KBM-7 (cell line): ENCODE data around the gene AGBL2.
"Not testable (repeated sequence)": the region's sequence is repeated elsewhere in the genome, so short reads cannot be mapped to it uniquely, and the experiment has no call there.

Experiments used
- DNase-seq: peaks from one replicate; pipeline ENCODE4 v3.0.0-alpha.2; 2015
- in situ Hi-C: fragments of 300-500 bp; cut with MboI; formaldehyde crosslinking; loops from 2 replicates; pipeline ENCODE4 v1.14.3; 2020; ENCODE audit warnings: low sequenced_read_pairs, low pct_unique_long_range_greater_than_20kb, mixed read lengths

The AGBL2 gene

DNA sequence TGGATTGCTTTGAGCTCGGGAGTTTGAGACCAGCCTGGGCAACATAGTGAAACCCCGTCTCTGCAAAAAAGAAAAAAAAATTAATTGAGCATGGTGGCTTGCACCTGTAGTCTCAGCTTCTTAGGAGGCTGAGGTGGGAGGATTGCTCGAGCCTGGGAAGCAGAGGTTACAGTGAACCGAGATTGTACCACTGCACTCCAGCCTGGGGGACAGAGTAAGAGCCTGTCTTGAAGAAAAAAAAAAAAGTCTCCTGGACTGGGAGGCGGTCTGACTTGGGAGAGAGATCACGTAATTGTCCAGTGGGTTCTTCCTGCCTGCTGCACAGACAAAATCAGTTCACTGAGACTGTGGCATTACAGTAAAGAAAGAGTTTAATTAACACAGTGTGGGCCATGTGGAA is 69.7 kb downstream of the AGBL2 start:
- in situ Hi-C loops = loop anchor here (25.0 kb wide), 1 partner anchor 192 kb away; the partner anchor contains the start of gene NUP160
- DNase-seq = no peak

DNA sequence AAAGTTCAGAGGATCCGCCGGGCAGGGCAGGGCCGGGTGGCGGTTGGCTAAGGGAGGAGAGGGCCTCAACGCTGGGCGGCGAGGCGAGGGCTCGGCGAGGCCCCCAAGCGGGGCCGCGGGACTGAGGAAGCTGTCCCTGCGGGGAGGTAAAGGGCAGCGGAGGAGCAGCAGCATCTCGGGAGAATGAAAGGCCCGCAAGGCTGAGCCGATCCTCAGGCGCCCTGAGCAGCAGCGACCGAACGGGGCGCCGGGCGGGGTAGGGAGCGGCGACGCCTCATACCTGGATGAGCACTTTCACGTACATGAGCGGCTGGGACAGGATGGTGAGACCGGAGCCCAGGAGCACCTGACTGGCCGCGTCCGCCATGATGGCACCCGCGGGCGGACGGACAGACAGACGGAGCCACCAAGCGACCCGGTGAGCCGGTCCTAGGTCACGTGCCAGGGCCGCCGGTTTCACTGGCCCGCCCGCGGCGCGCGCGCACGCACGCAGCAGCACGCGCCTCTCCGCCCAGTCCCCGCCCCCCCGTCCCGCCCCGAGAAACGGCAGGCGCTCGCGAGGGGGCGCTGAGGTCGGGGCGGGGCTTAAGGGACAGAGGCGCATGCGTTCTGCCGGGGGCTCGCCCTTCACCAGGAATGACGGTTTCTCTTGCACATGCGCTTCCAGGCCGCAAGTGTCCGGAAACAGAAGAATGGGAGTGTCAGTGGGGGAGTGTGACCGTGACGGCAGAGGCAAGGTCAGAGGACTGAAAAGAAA is 72.9 kb downstream of the AGBL2 start, which contains the start of gene MTCH2:
Gene MTCH2 (minus strand): TSS at position 461 of the 757 bp plus-strand sequence. CDS start 94 bp downstream, at position 367.
- in situ Hi-C loops = loop anchor here (25.0 kb wide), 1 partner anchor 195 kb away; the partner anchor contains the start of gene NUP160
- peak; percentile 98 for DNase-seq

DNA sequence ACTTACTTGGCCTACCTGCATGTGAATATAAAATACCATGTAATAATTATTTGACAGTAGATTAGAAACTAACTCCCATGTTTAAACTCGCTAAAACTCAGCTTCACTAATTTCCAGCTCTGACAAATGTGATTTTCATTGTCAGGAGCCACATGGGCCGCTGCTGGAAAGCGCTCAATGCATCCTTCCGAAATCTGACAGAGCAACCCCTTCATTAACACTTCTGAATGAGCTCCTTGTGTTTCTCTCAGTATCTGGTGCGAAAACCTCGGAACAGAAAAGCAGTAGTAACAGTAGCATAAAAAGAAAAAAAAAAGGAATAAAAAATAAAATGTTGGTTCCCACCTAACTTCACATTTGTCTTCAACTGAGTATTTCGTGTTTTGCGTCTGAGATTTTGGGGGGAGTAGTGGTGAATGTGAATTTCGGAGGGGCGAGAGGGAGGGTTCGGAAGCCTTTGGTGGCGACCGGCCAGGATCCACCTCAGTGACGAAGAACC is 73.5 kb downstream of the AGBL2 start:
- DNase-seq = peak; percentile 32
- in situ Hi-C loops = loop anchor here (25.0 kb wide), 1 partner anchor 196 kb away; the partner anchor contains the start of gene NUP160

DNA sequence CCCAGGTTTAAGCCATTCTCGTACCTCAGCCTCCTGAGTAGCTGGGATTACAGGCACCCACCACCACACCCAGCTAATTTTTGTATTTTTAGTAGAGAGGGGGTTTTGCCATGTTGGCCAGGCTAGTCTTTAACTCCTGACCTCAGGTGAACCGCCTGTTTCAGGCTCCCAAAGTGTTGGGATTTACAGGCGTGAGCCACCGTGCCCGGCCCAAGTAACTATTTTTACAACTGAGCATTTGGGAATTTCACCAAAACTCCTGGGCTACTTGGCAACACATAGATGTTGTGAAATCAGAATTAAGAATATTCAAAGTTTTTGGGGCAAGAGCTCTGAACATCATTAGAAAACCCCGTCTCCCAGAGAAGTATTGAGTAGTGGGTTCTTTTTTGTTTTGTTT is 74.7 kb downstream of the AGBL2 start:
- in situ Hi-C loops = loop anchor here (25.0 kb wide), 1 partner anchor 197 kb away; the partner anchor contains the start of gene NUP160
- not testable (repeated sequence) for DNase-seq

DNA sequence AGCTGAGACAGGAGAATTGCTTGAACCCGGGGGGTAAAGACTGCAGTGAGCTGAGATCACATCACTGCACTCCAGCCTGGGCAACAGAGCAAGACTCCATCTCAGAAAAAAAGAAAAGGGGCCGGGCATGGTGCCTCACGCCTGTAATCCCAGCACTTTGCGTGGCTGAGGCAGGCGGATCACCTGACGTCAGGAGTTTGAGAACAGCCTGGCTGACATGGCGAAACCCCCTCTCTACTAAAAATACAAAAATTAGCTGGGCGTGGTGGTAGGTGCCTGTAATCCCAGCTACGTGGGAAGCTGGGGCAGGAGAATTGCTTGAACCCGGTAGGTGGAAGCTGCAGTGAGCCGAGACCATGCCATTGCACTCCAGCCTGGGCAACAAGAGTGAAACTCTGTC is 78.8 kb downstream of the AGBL2 start:
- in situ Hi-C loops = loop anchor here (25.0 kb wide), 1 partner anchor 201 kb away; the partner anchor contains the start of gene NUP160
- not testable (repeated sequence) for DNase-seq

DNA sequence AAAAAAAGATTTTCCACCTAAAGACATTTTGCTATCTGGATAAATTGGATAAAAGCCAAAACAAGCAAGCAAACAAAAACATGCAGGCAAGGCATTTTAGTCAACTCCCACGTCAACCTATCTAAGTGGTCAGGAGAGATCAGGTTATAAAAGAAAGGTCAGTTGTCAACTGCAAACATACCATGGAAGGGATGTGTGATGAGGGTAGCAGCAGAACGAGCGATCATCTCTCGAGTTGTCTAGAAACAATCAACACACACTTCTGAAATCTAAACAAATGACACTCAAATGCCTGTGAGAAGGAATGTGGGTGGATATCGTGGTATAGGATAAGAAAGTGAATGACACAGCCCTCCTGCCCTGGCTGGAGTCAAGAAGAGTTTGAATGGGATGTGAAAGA is 83.7 kb downstream of the AGBL2 start:
- in situ Hi-C loops = loop anchor here (25.0 kb wide), 1 partner anchor 206 kb away; the partner anchor contains the start of gene NUP160

DNA sequence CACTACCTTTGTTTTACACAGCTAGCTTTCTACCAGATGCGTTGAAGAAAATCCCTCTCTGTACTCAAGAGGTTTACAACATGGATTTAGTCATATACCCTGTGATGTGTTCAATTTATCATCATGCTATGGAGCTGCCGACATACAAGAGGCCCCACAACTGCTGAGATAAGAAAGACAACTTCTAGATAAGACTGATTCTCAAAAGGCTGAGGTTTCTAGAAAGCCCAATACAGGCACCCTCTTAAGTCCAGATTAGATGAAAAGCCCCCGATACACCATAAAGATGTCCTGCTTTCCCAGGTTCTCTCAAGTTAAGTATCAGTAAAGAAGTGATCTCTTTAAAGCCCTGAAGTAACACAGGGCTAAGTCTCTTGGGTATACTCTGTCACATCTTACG is 87.1 kb downstream of the AGBL2 start:
- no peak for DNase-seq
- in situ Hi-C loops = loop anchor here (25.0 kb wide), 1 partner anchor 209 kb away; the partner anchor contains the start of gene NUP160

More for the DNA sequence above, 83.7 kb downstream of the AGBL2 start:
- DNase-seq = no peak

DNA sequence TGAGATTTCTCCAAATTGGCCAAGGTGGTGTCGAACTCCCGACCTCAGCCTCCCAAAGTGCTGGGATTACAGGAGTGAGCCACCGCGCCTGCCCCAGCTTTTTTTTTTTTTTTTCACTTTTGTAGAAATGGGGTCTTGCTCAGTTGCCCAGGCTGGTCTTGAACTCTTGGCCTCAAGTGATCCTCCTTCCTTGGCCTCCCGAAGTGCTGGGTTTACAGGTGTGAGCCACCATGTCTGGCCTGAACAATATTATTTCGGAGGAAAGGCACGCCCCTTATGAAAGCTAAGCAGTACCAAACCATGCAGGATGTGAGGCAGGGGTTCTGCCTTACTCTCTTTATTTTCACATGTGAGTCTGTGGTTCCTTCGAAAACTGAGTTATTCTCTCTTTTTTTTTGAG is 88.9 kb downstream of the AGBL2 start:
- no peak for DNase-seq

DNA sequence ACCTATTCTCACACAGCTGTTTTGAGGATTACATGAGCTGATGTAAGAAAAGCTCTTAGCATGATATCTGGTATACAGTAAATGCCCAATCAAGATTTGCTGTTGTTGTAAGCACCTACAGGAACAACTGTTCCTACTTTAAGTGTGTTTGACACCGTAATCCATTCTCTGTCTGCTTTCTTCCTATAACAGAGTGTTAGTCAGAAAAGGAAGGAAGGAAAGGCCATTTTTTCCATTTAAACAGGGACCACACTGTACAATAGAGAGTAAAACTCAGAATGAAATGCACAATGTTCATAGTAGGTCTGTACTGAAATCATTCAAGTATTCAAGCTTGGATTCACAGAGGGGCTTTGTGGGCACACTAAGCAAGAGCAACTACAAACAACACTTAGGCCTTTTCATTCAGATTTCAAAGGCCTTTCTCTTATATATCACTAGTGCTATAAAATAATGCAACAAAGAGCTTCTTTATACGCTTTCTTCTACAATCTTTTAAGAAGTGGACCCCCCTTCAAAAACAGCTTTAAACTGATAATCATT is 94.3 kb downstream of the AGBL2 start:
- no peak for DNase-seq
- in situ Hi-C loops = no loop called here

More for the DNA sequence above, 88.9 kb downstream of the AGBL2 start:
- in situ Hi-C loops = loop anchor here (25.0 kb wide), 1 partner anchor 211 kb away; the partner anchor contains the start of gene NUP160

DNA sequence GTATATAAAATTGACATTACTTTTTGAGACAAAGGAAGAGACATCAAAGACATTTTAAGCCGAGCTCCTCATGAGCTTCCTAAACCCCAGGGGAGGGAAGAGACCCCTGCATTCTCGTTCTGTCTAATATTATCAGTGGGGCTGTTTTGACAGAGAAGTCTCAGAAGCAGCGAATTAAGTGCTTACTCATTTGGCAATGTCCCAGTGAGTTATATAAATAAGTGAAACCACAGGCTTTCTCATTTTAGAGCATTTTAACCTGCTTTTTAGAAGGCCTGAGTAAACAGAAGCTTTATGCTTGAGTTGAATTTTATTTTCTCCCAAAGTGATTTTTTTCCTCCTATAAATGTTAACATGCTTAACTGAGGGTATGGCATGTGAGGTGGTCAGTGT is 97.8 kb downstream of the AGBL2 start:
- in situ Hi-C loops = loop anchor here (10.0 kb wide), 1 partner anchor 63 kb away; the partner anchor contains the start of gene CELF1
- DNase-seq = no peak

DNA sequence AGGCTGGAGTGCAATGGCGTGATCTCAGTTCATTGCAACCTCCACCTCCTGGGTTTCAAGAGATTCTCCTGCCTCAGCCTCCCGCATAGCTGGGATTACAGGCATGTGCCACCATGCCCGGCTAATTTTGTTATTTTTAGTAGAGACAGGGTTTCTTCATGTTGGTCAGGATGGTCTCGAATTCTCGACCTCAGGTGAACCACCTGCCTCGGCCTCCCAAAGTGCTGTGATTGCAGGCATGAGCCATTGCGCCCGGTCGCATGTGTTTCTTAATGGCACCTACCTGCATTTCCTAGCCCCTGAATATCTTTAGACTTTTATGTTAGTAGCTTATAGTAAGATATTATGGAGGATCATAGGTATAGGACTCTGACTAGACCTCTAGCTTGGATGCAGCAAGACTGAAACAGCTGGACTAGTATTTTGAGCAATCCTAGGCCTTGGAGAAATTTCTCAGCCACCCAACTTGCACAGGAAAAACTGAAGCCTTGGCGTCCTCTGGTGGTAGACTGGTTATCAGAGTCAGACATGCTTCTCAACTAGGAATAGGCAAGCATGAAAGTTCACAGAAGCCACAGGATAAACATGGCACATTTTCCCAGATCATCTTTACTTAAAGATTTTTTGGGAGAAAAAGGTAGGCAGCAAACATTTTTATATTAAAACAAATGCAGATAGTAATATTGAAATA is 98.3 kb downstream of the AGBL2 start:
- peak; percentile 85 for DNase-seq
- in situ Hi-C loops = loop anchor here (10.0 kb wide), 1 partner anchor 62 kb away; the partner anchor contains the start of gene CELF1

DNA sequence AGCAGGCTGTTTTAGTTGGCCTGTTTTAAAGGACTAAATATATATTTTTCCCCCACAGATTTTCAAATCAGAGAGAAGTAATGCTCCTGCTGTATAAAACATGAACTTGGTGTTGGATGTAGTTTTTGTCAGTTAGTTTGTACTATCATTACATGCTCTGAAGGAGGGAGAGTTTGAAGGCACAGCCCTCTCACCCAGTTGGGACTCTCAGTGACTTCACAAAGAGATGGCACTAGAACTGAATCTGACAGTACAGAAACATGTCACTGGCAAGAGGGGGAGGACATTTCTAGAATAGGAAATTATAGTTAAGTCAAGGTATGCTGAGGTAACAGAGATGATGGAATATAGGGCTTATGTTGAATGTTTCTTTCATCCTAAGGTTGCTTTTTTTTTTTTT is 99.9 kb downstream of the AGBL2 start:
- in situ Hi-C loops = loop anchor here (10.0 kb wide), 1 partner anchor 60 kb away; the partner anchor contains the start of gene CELF1
- DNase-seq = no peak

DNA sequence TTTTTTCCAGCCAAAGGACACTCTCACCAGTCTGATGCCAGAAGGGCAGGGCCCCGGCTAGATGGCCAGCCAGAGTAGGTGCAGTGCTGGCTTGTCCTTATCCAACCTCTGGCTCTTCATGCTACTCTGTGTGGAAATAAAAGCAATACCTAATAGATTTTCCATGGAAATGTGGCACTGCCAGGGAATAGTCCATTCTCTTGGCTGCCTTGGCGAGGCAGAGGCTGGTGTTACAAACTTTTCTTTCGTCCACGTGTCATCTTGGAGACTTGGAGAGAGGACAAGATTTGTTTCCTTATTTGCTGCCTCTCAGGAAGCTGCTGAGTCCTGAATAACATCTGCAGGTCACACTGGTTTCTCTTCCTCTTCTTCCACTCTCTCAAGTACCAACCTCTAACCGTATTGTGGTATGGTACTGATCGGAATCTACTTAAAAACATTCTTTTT is 103.8 kb downstream of the AGBL2 start:
- DNase-seq = peak; percentile 85
- in situ Hi-C loops = loop anchor here (10.0 kb wide), 1 partner anchor 57 kb away; the partner anchor contains the start of gene CELF1

DNA sequence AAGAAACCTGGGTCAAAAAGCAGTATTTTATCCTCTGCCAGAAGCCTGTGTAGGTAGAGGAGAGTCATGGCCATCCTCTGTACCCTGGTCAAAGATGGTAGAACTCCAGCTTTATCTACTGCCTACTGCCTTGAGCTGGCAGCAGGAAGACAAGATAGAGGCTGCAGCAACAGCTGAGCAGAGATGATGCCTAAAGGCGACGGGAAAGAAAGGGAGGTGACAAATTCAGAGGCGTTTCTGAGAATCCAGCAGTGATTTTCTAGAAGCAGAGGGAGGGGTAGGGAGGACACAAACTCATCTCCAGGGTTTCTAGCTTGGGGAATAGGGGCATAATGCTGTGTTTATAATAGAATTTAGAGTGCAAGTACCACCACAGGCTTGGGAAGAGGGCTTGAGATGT is 105.5 kb downstream of the AGBL2 start:
- in situ Hi-C loops = loop anchor here (10.0 kb wide), 1 partner anchor 55 kb away; the partner anchor contains the start of gene CELF1
- DNase-seq = no peak
